Activated B cell treated with CpG ODN at 0.5 μM for 24 hours (primary cell): ENCODE data around the gene RETREG3. TPM values are rescaled to one million over a fixed set of nuclear protein-coding genes. Genes with fewer than 3 reads are reported as not detected.
"Not testable (repeated sequence)": the region's sequence is repeated elsewhere in the genome, so short reads cannot be mapped to it uniquely, and the experiment has no call there.

Experiments used
- ATAC-seq: fragments of 200-7000 bp; cut with Tn5 transposase; one replicate; pipeline ENCODE4 v1.10.0; 2021; ENCODE audit warnings: low read depth, mild to moderate bottlenecking, moderate library complexity
- CTCF ChIA-PET: fragments of 350-600 bp; sonication (Branson Sonifier 250); formaldehyde crosslinking; loops from one replicate; lab custom pipeline; 2021; ENCODE audit warnings: antibody characterized with exemption; lab: Charles Lee
- POLR2A ChIA-PET: fragments of 350-600 bp; sonication (Branson Sonifier 250); formaldehyde crosslinking; loops from one replicate; lab custom pipeline; 2021; ENCODE audit warnings: antibody characterized with exemption; lab: Charles Lee
- DNase-seq: peaks from one replicate; pipeline ENCODE4 v3.0.0; 2022
- H3K27ac Mint-ChIP-seq: one replicate; pipeline ENCODE4 v1.8.0; 2020; ENCODE audit warnings: mixed read lengths
- H3K27me3 Mint-ChIP-seq: one replicate; pipeline ENCODE4 v1.8.0; 2021; ENCODE audit warnings: mixed read lengths
- H3K36me3 Mint-ChIP-seq: one replicate; pipeline ENCODE4 v1.8.0; 2021; ENCODE audit warnings: low read depth, mixed read lengths
- H3K4me1 Mint-ChIP-seq: one replicate; pipeline ENCODE4 v1.8.0; 2021; ENCODE audit warnings: mixed read lengths
- H3K4me3 Mint-ChIP-seq: one replicate; pipeline ENCODE4 v1.8.0; 2020; ENCODE audit warnings: mild to moderate bottlenecking, mixed read lengths
- H3K9me3 Mint-ChIP-seq: one replicate; pipeline ENCODE4 v1.8.0; 2020; ENCODE audit warnings: mixed read lengths
- intact Hi-C: fragments of 100-400 bp; cut with micrococcal nuclease; formaldehyde crosslinking; loops from one replicate; pipeline ENCODE4 v1.15.1; 2024
- total RNA-seq: library from RNA; stranded (reverse); gene quantifications from 2 replicates; pipeline ENCODE4 v1.2.3, GENCODE V29; 2022
- TF ChIP-seq, protein P1 (sequence below): fragments of 200-600 bp; IDR thresholded peaks from one replicate; pipeline ENCODE4 v1.8.0; 2022; ENCODE audit warnings: antibody characterized with exemption, mild to moderate bottlenecking

The RETREG3 gene
- total RNA-seq, 1 donor from 2014 or later = 63.5 TPM

DNA sequence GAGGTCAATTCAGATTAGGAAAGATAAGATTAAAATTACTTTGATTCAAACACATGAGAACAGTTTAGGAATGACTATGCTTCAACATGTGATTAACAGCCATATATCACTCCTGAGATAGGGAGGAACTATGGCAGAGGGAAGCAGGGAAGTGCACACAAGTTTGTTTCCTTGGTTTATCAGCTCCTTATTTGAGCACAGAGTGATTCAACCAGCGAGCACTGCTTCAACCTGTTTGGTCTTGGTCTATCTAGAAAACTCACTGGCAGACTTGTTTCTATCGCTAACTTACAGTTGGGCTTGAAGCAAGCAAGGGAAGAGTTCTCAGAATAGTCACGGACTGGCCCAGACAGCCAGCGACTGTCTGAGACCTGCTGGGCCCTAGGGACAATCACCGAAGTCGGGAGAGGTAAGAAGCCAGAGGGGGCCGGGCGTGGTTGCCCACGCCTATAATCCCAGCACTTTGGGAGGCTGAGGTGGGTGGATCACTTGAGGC, 23.8 kb upstream of the RETREG3 start:
- DNase-seq = no peak
- CTCF ChIA-PET = no interaction called here

DNA sequence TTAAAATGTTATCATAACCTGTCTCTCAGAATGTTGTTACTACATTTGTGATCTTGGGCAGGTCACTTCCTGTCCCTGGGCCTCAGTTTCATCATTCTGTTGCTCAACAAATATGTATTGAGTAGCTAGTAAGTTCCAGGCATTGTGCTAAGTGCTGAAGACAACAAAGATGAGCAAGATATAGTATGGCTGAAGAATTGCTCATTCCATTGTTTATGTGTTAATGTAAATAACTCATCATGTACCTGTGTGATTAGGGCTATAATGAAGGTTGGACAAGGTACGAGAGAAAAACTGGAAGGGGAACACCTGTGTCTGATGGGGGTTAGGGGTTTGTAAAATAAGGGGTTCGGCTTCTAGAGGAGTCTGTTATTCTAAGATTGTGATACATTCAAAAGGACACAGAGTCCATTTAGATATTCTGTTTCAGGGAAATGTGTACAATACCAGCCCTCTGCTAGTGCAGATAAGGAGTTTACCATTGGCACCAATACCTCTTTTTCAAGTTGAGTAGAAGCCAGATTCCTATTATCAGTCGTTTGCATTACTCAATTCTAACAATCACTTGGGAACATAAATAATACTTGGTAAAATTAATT, 20.3 kb upstream of the RETREG3 start:
- ATAC-seq = no peak
- H3K4me3 Mint-ChIP-seq = no peak overlapping the region
- POLR2A ChIA-PET = no interaction called here
- H3K9me3 Mint-ChIP-seq = no peaks in the 10 kb centered on the region
- no peaks in the 10 kb centered on the region for H3K4me1 Mint-ChIP-seq
- TF ChIP-seq, protein P1, sequence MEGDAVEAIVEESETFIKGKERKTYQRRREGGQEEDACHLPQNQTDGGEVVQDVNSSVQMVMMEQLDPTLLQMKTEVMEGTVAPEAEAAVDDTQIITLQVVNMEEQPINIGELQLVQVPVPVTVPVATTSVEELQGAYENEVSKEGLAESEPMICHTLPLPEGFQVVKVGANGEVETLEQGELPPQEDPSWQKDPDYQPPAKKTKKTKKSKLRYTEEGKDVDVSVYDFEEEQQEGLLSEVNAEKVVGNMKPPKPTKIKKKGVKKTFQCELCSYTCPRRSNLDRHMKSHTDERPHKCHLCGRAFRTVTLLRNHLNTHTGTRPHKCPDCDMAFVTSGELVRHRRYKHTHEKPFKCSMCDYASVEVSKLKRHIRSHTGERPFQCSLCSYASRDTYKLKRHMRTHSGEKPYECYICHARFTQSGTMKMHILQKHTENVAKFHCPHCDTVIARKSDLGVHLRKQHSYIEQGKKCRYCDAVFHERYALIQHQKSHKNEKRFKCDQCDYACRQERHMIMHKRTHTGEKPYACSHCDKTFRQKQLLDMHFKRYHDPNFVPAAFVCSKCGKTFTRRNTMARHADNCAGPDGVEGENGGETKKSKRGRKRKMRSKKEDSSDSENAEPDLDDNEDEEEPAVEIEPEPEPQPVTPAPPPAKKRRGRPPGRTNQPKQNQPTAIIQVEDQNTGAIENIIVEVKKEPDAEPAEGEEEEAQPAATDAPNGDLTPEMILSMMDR = no peak
- CTCF ChIA-PET = no interaction called here
- DNase-seq = no peak
- H3K27me3 Mint-ChIP-seq = peaks cover 1% of the 10 kb centered on the region
- intact Hi-C loops = no loop called here
- no peak overlapping the region for H3K27ac Mint-ChIP-seq
- no peaks in the 10 kb centered on the region for H3K36me3 Mint-ChIP-seq

More for the DNA sequence above, 23.8 kb upstream of the RETREG3 start:
- Mint-ChIP-seq H3K9me3 (no peaks in the 10 kb centered on the region), H3K4me1 (no peaks in the 10 kb centered on the region), H3K4me3 (no peak overlapping the region), H3K36me3 (no peaks in the 10 kb centered on the region), H3K27ac (no peak overlapping the region), H3K27me3 (peaks cover 1% of the 10 kb centered on the region)
- intact Hi-C loops = no loop called here
- POLR2A ChIA-PET = interaction anchor here (0.5 to 0.7 kb wide), 2 partner anchors 26 to 89 kb away, joined by 4 to 8 read pairs; partner anchors contain the start of gene TUBG2
- no peak for ATAC-seq
- TF ChIP-seq, protein P1 = no peak

DNA sequence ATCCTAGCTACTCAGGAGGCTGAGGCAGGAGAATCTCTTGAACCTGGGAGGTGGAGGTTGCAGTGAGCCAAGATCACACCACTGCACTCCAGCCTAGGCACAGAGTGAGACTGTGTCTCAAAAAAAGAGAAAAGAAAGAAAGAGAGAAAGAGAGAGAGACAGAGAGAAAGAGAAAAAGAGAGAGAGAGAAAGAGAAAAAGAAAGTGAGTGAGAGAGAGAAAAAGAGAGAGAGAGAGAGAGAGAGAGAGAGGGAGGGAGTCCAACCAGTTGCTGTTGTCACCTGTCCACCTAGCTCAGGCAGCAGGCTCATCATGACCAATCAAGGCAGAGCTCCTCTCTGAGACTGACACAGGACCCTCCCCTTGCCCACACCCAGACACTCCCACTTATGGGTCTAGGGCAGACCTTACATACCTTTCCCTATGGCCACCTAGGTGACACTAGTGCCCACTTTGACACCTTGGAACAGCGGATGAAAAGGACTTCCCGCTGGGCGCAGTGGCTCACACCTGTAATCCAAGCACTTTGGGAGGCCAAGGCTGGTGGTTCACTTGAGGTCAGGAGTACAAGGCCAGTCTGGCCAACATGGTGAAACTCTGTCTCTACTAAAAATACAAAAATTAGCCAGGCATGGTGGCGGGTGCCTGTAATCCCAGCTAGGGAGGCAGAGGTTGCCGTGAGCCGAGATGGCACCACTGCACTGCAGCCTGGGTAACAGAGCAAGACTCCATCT, 18.0 kb upstream of the RETREG3 start:
- H3K36me3 Mint-ChIP-seq, H3K27me3 Mint-ChIP-seq, intact Hi-C loops, DNase-seq, CTCF ChIA-PET, H3K9me3 Mint-ChIP-seq, H3K4me3 Mint-ChIP-seq, H3K4me1 Mint-ChIP-seq, POLR2A ChIA-PET, H3K27ac Mint-ChIP-seq, ATAC-seq: not testable (repeated sequence)

DNA sequence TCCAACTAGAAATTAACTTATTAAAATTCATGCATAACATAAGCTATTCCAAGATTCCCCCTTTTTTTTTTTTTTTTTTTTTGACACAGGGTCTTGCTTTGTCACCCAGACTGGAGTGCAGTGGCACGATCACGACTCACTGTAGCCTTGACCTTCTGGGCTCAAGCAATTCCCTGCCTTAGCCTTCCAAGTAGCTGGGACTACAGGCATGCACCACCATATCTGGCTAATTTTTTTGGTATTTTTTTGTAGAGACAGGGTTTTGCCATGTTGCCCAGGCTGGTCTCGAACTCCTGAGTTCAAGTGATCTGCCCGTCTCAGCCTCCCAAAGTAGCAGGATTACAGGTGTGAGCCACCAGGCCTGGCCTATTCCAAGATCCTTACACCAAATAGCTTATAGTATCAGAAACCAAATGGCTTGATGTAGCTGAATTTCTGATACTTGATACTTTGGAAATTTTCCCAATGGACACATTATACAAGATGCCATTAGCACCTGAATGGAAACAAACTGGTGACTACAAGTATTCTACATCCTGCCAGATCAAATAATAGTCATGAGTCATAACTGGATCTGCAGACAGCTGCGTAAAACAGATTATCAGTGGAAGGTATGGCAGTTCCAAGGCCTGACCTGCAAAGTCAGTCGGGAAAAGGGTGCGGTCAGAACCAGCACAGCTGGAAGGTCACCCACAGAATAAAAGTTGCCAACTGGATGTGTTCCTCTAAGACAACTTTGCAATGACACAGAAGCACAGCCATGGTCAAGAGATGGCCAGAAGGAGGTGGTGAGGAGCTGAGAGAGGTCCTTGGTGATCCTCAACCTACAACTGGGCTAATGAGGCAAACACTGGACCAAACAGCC, 14.8 kb upstream of the RETREG3 start:
- ChIA-PET POLR2A (interaction anchor here (0.6 kb wide), 1 partner anchor 46 kb away, joined by 4 read pairs; no protein-coding TSS in a partner anchor), CTCF (no interaction called here)
- no peak for DNase-seq
- Mint-ChIP-seq H3K4me3 (no peak overlapping the region), H3K27me3 (no peaks in the 10 kb centered on the region), H3K36me3 (no peaks in the 10 kb centered on the region), H3K9me3 (no peaks in the 10 kb centered on the region), H3K4me1 (peaks cover 3% of the 10 kb centered on the region), H3K27ac (no peak overlapping the region)
- ATAC-seq = no peak
- intact Hi-C loops = no loop called here
- TF ChIP-seq, protein P1 = no peak

DNA sequence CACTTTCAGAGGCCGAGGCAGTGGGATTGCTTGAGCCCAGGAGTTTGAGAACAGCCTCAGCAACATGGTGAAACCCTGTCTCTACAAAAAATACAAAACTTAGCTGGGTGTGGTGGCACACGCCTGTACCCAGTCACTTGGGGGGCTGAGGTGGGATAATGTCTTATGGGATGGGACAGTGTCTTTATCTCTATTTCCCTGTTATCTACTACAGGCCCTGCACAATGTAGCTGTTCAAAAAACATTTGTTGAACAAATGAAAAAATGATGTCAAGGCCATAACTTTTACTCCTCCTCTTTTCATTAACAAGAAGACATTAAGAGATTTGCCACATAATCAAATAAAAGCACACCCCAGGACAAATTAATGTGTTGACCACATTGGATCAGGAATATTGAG, 14.1 kb upstream of the RETREG3 start:
- Mint-ChIP-seq H3K4me1 (peaks cover 10% of the 10 kb centered on the region), H3K36me3 (no peaks in the 10 kb centered on the region), H3K27me3 (no peaks in the 10 kb centered on the region), H3K27ac (no peak overlapping the region), H3K9me3 (no peaks in the 10 kb centered on the region), H3K4me3 (no peak overlapping the region)
- no peak for DNase-seq
- intact Hi-C loops = no loop called here
- ChIA-PET CTCF (no interaction called here), POLR2A (interaction anchor here (0.6 kb wide), 1 partner anchor 46 kb away, joined by 4 read pairs; no protein-coding TSS in a partner anchor)
- TF ChIP-seq, protein P1 = no peak
- ATAC-seq = no peak

DNA sequence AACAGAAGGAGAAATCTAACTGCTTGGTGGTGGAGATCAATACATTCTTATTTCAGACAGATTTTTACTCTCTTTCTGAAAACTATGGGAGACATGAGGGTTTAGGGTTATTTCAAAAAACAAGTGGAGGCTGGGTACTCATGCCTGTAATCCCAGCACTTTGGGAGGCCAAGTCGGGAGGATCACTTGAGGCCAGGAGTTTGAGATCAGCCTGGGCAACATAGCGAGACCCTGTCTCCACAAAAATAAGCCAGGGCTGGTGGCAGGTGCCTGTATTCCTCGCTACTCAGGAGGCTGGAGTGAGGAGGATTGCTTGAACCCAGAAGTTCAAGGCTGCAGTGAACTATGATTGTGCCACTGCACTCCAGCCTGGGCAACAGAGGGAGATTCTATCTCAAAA, 12.8 kb upstream of the RETREG3 start:
- ATAC-seq, H3K9me3 Mint-ChIP-seq, H3K27me3 Mint-ChIP-seq, intact Hi-C loops, H3K27ac Mint-ChIP-seq, DNase-seq, H3K36me3 Mint-ChIP-seq, H3K4me3 Mint-ChIP-seq: not testable (repeated sequence)
- CTCF ChIA-PET = interaction anchor here (1.1 kb wide), 1 partner anchor 44 kb away, joined by 3 read pairs; no protein-coding TSS in a partner anchor
- POLR2A ChIA-PET = interaction anchor here (0.7 kb wide), 1 partner anchor 8 kb away, joined by 3 read pairs; no protein-coding TSS in a partner anchor
- H3K4me1 Mint-ChIP-seq = peaks cover 18% of the 10 kb centered on the region
